H1 (cell line): ENCODE measurements around the gene SLC46A3. TPM values are rescaled to one million over a fixed set of nuclear protein-coding genes. Genes with fewer than 3 reads are reported as not detected.

Experiments
- CTCF ChIA-PET: fragments of 300-600 bp; sonication (Branson Sonifier 250); formaldehyde crosslinking; loops from one replicate; lab custom pipeline; 2021; ENCODE audit not compliant: partially characterized antibody; lab: Charles Lee
- POLR2A ChIA-PET: fragments of 300-600 bp; sonication (Branson Sonifier 250); formaldehyde crosslinking; loops from one replicate; lab custom pipeline; 2021; ENCODE audit warnings: inconsistent platforms; ENCODE audit not compliant: partially characterized antibody; lab: Charles Lee
- DNase-seq, 2 experiments: peaks; one replicate each; pipeline versions ENCODE4 v3.0.0 to v3.0.0-alpha.2; 2010 to 2022; ENCODE audit warnings: low spot score in 2 of 2, low read depth in 1 of 2, mixed read lengths in 1 of 2
- FAIRE-seq: peaks from 2 replicates; lab custom pipeline; 2011; peaks lifted over from hg19 to GRCh38; lab: Jason Lieb, UNC
- H2AFZ ChIP-seq: 2 replicates; pipeline ENCODE4 v1.8.1; 2012; ENCODE audit warnings: low read length, inconsistent platforms
- H2AK5ac ChIP-seq: 2 replicates; pipeline ENCODE4 v1.6.1; 2013; ENCODE audit warnings: low read depth, low read length
- H2BK120ac ChIP-seq: replicated peaks from 2 replicates; pipeline ENCODE3; 2013; ENCODE audit warnings: low read depth, low read length, inconsistent platforms
- H2BK12ac ChIP-seq: 2 replicates; pipeline ENCODE4 v1.6.1; 2013; ENCODE audit warnings: low read depth, low read length
- H2BK15ac ChIP-seq: 2 replicates; pipeline ENCODE4 v1.6.1; 2013; ENCODE audit warnings: low read length
- H2BK20ac ChIP-seq: 2 replicates; pipeline ENCODE4 v1.6.1; 2013; ENCODE audit warnings: low read length
- H2BK5ac ChIP-seq: 2 replicates; pipeline ENCODE4 v1.6.1; 2013; ENCODE audit warnings: low read depth, low read length
- H3K14ac ChIP-seq: 2 replicates; pipeline ENCODE4 v1.6.1; 2013; ENCODE audit warnings: inconsistent platforms; ENCODE audit not compliant: insufficient read length
- H3K18ac ChIP-seq: 2 replicates; pipeline ENCODE4 v1.6.1; 2013; ENCODE audit warnings: low read length; ENCODE audit errors: extremely low read depth
- H3K23ac ChIP-seq: 2 replicates; pipeline ENCODE4 v1.6.1; 2013; ENCODE audit warnings: inconsistent platforms; ENCODE audit not compliant: insufficient read length
- H3K23me2 ChIP-seq: 2 replicates; pipeline ENCODE4 v1.6.1; 2013; ENCODE audit warnings: low read depth, low read length
- H3K27ac ChIP-seq: 2 replicates; pipeline ENCODE4 v1.6.1; 2011; ENCODE audit warnings: low read depth, low read length, inconsistent platforms
- H3K27me3 ChIP-seq, 4 experiments: replicated peaks in 1 of 4; 1 replicate in 1 of 4; 2 replicates in 3 of 4; pipeline versions ENCODE4 v1.6.1 to v1.8.1; 2011 to 2013; ENCODE audit warnings: low read length in 3 of 4, mild to moderate bottlenecking in 3 of 4, inconsistent platforms in 2 of 4, mixed read lengths in 2 of 4, moderate library complexity in 1 of 4; ENCODE audit not compliant: control insufficient read depth in 3 of 4, insufficient read depth in 3 of 4; ENCODE audit errors: extremely low read depth in 1 of 4
- H3K36me3 ChIP-seq, 4 experiments: 2 replicates each; pipeline versions ENCODE4 v1.6.1 to v1.8.1; 2011 to 2013; ENCODE audit warnings: mild to moderate bottlenecking in 4 of 4, low read length in 3 of 4, moderate library complexity in 2 of 4, control low read depth in 1 of 4, inconsistent platforms in 1 of 4; ENCODE audit not compliant: insufficient read depth in 4 of 4, control insufficient read depth in 2 of 4
- H3K4ac ChIP-seq: replicated peaks from 2 replicates; pipeline ENCODE3; 2013; ENCODE audit warnings: low read length, low read depth, mixed read lengths, inconsistent platforms; ENCODE audit not compliant: insufficient read length
- H3K4me1 ChIP-seq, 4 experiments: replicated peaks in 1 of 4; 1 replicate in 1 of 4; 2 replicates in 3 of 4; pipeline versions ENCODE4 v1.6.1 to v1.8.1; 2011 to 2013; ENCODE audit warnings: low read length in 3 of 4, inconsistent platforms in 2 of 4, mixed read lengths in 1 of 4; ENCODE audit not compliant: insufficient read depth in 4 of 4, control insufficient read depth in 3 of 4
- H3K4me2 ChIP-seq, 2 experiments: 2 replicates each; pipeline versions ENCODE4 v1.6.1 to v1.8.1; 2011 to 2013; ENCODE audit warnings: low read depth in 2 of 2, low read length in 2 of 2, control low read depth in 1 of 2, inconsistent platforms in 1 of 2, mild to moderate bottlenecking in 1 of 2; ENCODE audit not compliant: insufficient read depth in 1 of 2
- H3K4me3 ChIP-seq, 4 experiments: fragments of 200-600, 300-600 bp in 1 of 4; sonication (generic), shearing (Covaris generic), sonication (Bioruptor Twin) in 1 of 4; 2 replicates each; pipeline versions ENCODE4 v1.5.1 to v1.8.1; 2011 to 2016; ENCODE audit warnings: low read length in 4 of 4, low read depth in 3 of 4, control low read depth in 2 of 4, inconsistent platforms in 2 of 4, mild to moderate bottlenecking in 2 of 4, mixed read lengths in 1 of 4, moderate library complexity in 1 of 4; ENCODE audit not compliant: insufficient read depth in 2 of 4; ENCODE audit errors: extremely low read depth in 1 of 4
- H3K56ac ChIP-seq: replicated peaks from 2 replicates; pipeline ENCODE3; 2013; ENCODE audit warnings: low read depth, mild to moderate bottlenecking, mixed read lengths, low read length, inconsistent platforms; ENCODE audit not compliant: insufficient read length
- H3K79me1 ChIP-seq: 2 replicates; pipeline ENCODE4 v1.6.1; 2013; ENCODE audit warnings: low read depth, low read length, control low read depth
- H3K79me2 ChIP-seq, 2 experiments: 2 replicates each; pipeline versions ENCODE4 v1.6.1 to v1.8.1; 2012 to 2013; ENCODE audit warnings: low read length in 2 of 2, mild to moderate bottlenecking in 2 of 2, inconsistent platforms in 1 of 2; ENCODE audit not compliant: insufficient read depth in 2 of 2, control insufficient read depth in 1 of 2
- H3K9ac ChIP-seq, 4 experiments: replicated peaks in 1 of 4; 1 replicate in 1 of 4; 2 replicates in 3 of 4; pipeline versions ENCODE4 v1.6.1 to v1.8.1; 2011 to 2013; ENCODE audit warnings: low read depth in 3 of 4, low read length in 3 of 4, control low read depth in 2 of 4, mild to moderate bottlenecking in 2 of 4, moderate library complexity in 2 of 4, inconsistent platforms in 1 of 4; ENCODE audit errors: extremely low read depth in 1 of 4
- H3K9me3 ChIP-seq, 2 experiments: 2 replicates each; pipeline versions ENCODE4 v1.6.1 to v1.8.1; 2012 to 2013; ENCODE audit warnings: mild to moderate bottlenecking in 2 of 2, moderate library complexity in 2 of 2, control low read depth in 1 of 2, inconsistent platforms in 1 of 2, low read depth in 1 of 2, low read length in 1 of 2, mixed read lengths in 1 of 2; ENCODE audit not compliant: insufficient read depth in 2 of 2
- H4K20me1 ChIP-seq, 2 experiments: replicated peaks in 1 of 2; 2 replicates each; pipeline versions ENCODE3 to v1.8.1; 2011 to 2013; ENCODE audit warnings: inconsistent platforms in 2 of 2, low read length in 2 of 2, mild to moderate bottlenecking in 1 of 2; ENCODE audit not compliant: insufficient read depth in 2 of 2, control insufficient read depth in 1 of 2
- H4K5ac ChIP-seq: 2 replicates; pipeline ENCODE4 v1.6.1; 2013; ENCODE audit warnings: low read length, low read depth, mixed read lengths, inconsistent platforms; ENCODE audit not compliant: insufficient read length
- H4K8ac ChIP-seq: 2 replicates; pipeline ENCODE4 v1.8.0; 2013; ENCODE audit warnings: mild to moderate bottlenecking, moderate library complexity, low read length, inconsistent platforms; ENCODE audit not compliant: insufficient read depth; ENCODE audit errors: extremely low read depth
- H4K91ac ChIP-seq: replicated peaks from 2 replicates; pipeline ENCODE3; 2013; ENCODE audit warnings: low read length, mixed read lengths, inconsistent platforms; ENCODE audit not compliant: insufficient read length
- CHD1 ChIP-seq: IDR thresholded peaks from 2 replicates; pipeline ENCODE4 v1.6.1; 2012; ENCODE audit warnings: low read depth, low read length, improper control_type of control experiment
- EGR1 ChIP-seq: IDR thresholded peaks from 2 replicates; pipeline ENCODE4 v1.6.1; 2011; ENCODE audit warnings: low read depth, low read length, borderline replicate concordance
- KDM5A ChIP-seq: fragments of 200-600 bp; IDR thresholded peaks from 2 replicates; pipeline ENCODE4 v1.7.1; 2012; ENCODE audit warnings: mild to moderate bottlenecking, low read length, inconsistent platforms, mixed read lengths
- RNF2 ChIP-seq: fragments of 200-900, 300-1000 bp; sonication (generic); IDR thresholded peaks from 2 replicates; pipeline ENCODE4 v1.7.1; 2016; ENCODE audit warnings: borderline replicate concordance, low read depth, mild to moderate bottlenecking, antibody characterized with exemption, low read length; ENCODE audit not compliant: poor library complexity, severe bottlenecking; ENCODE audit errors: missing control alignments
- SP1 ChIP-seq: IDR thresholded peaks from 2 replicates; pipeline ENCODE4 v1.6.1; 2011; ENCODE audit warnings: low read depth, low read length
- TEAD4 ChIP-seq: IDR thresholded peaks from 2 replicates; pipeline ENCODE4 v1.6.1; 2012; ENCODE audit warnings: low read depth, low read length, inconsistent platforms, mixed read lengths
- WGBS, 2 experiments: shearing (Covaris generic) in 1 of 2; methylation state at CpG; one replicate each; pipeline versions ENCODE4 v1.1.6 to v1.1.7; 2013 to 2015; ENCODE audit warnings: low lambda C conversion rate in 2 of 2, mixed read lengths in 2 of 2, inconsistent platforms in 1 of 2, low coverage in 1 of 2, missing lambda C conversion rate in 1 of 2; ENCODE audit not compliant: insufficient replicate concordance in 2 of 2, insufficient coverage in 1 of 2, insufficient read length in 1 of 2; ENCODE audit errors: extremely low coverage in 1 of 2, missing lambda C conversion rate in 1 of 2; 5-methylcytosine and 5-hydroxymethylcytosine counted together
- polyA plus RNA-seq, 7 experiments: library from polyadenylated mRNA; depleted of rRNA in 3 of 7; stranded (reverse) in 5 of 7; unstranded in 2 of 7; fragments of >200 nt in 5 of 7; fragments of 200-250 nt in 2 of 7; gene quantifications; 1 replicate in 5 of 7; 2 replicates in 1 of 7; 4 replicates in 1 of 7; pipeline versions ENCODE4 v1.2.1 to v1.2.3, GENCODE V29; 2011 to 2013; ENCODE audit warnings: missing spikeins in 2 of 7, mixed read lengths in 2 of 7
- total RNA-seq: library from RNA; stranded (reverse); fragmentation: NEBNext Ultra II Directional; extraction: Animal tissue kit (Norgen Biotek cat#: 25700); gene quantifications from 2 replicates; pipeline ENCODE4 v1.2.1, GENCODE V29; 2021
- TF ChIP-seq, protein P1 (sequence below): IDR thresholded peaks from 2 replicates; pipeline ENCODE4 v1.6.1; 2011; ENCODE audit warnings: low read depth, mild to moderate bottlenecking, low read length; ENCODE audit not compliant: insufficient read depth

SLC46A3 gene
- total and polyA plus RNA-seq, 2 of the 8 experiments (the other 6 are each of a cell fraction or from before 2014, with no cell fraction given), result 0.39 to 0.67 TPM

GRCh38 chr13:28658539-28658795 lies 60.3 kb downstream of the SLC46A3 start:
- Histone ChIP-seq H3K36me3 (peaks cover 9 to 12% (median 11%) of the 10 kb centered on the region in 4 experiments), H2BK15ac (no peak overlapping the region), H3K9ac (peak overlapping the region; percentile 63 to 93 (median 72)), H3K79me1 (peaks cover 5% of the 10 kb centered on the region), H2BK120ac (peak overlapping the region; percentile 75), H3K18ac (no peak overlapping the region), H2BK5ac (peak overlapping the region; percentile 76; the same call in 1 of the 2 replicates), H3K23ac (no peak overlapping the region), H2AFZ (peak overlapping the region; percentile 37; the same call in 1 of the 2 replicates), H3K4me1 (peaks cover 3 to 12% (median 8%) of the 10 kb centered on the region in 4 experiments; a peak in 6 of 7 replicates), H2BK12ac (no peak overlapping the region), H3K4me3 (peak overlapping the region; percentile 93 to 99 (median 95)), H4K20me1 (peaks cover 4 to 5% of the 10 kb centered on the region in 2 experiments), H3K27me3 (no peaks in the 10 kb centered on the region), H3K14ac (no peak overlapping the region), H3K4me2 (peak overlapping the region; percentile 80 to 82), H3K27ac (peak overlapping the region; percentile 65), H3K4ac (no peak overlapping the region), H2AK5ac (0 out of 2 replicates have a peak overlapping the region, but pooled peaks have one; percentile 48), H3K9me3 (no peaks in the 10 kb centered on the region), H3K56ac (peak overlapping the region; percentile 32), H4K8ac (no peak overlapping the region), H3K23me2 (no peaks in the 10 kb centered on the region), H2BK20ac (no peak overlapping the region), H4K91ac (no peak overlapping the region), H4K5ac (no peak overlapping the region), H3K79me2 (peaks cover 22 to 72% of the 10 kb centered on the region in 2 experiments)
- no peak for TF ChIP-seq SP1
- TF ChIP-seq RNF2, result no peak
- no peak for TF ChIP-seq EGR1
- no peak for TF ChIP-seq TEAD4
- TF ChIP-seq KDM5A, result no peak
- TF ChIP-seq, protein P1, sequence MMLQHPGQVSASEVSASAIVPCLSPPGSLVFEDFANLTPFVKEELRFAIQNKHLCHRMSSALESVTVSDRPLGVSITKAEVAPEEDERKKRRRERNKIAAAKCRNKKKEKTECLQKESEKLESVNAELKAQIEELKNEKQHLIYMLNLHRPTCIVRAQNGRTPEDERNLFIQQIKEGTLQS, result no peak
- TF ChIP-seq CHD1, result no peak
- WGBS, 2 experiments, result 6% methylated on average over 8 of the region's 8 CpGs; no CpG with 5 or more reads in 1 of the 2 experiments
- ChIA-PET POLR2A (interaction anchor here (1.0 to 1.4 kb wide), 4 partner anchors 46 to 334 kb away, joined by 3 read pairs; no protein-coding TSS in a partner anchor), CTCF (interaction anchor here (0.8 to 1.7 kb wide), 4 partner anchors 18 to 261 kb away, joined by 3 to 7 read pairs (median 4); no protein-coding TSS in a partner anchor)
- DNase-seq, result no peak
- FAIRE-seq, result no peak
